GM21786 (cell line): ENCODE results near the gene CCL3.
"Not testable (repeated sequence)": the region's sequence is repeated elsewhere in the genome, so short reads cannot be mapped to it uniquely, and the experiment has no call there.

ENCODE experiments used
- ATAC-seq: cut with Tn5 transposase; IDR thresholded peaks from one replicate; pipeline ENCODE4 v1.9.1; 2021; ENCODE audit not compliant: unreplicated experiment

The CCL3 gene

DNA sequence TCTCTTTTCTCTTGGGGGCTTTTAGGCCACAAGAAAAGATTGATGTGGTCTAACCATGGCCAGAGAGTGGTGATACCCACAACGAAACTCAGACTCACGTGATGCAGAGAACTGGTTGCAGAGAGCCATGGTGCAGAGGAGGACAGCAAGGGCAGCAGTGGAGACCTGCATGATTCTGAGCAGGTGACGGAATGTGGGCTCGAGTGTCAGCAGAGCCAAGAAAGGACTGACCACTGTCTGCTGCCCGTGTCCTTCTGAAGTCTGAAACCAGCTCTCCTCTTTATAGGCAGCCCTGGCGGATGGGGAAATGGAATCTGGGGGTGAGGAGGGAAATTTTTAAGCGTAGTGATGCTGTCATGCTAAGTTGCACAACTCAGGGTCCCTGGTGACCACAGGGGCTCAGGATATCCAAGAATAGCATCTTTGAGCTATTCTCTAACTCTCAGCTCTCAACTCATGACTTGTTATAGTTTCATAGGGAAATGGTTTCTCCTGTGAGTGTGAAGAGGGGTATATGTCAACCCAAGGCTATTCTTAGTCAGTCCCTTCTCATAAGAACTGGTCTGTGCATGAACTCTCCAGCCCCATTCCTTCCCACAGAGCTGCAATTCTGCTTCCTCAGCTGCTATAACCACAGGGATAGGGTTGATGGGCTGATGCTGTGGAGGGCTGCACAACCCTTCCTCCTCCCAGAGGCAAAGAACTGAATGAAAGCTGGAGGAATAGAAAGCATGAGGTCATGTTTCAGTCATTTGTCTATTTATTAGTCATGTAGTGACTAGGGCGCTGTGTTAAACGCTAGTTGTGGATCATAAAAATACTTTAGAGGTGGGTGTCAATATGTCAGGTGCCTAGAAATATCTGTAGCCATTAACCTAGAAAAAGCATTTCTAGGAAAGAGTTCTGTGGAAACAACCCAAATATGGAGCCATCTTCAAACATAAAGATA is at the start of gene CCL3:
Gene CCL3 (minus strand): TSS at position 256 of the 949 bp plus-strand sequence. CDS start 85 bp downstream, at position 171.
- peak; percentile 65 for ATAC-seq

- ATAC-seq = no peak
These were observed 46.5 kb upstream of the CCL3 start for GRCh38 chr17:36136439-36136838.

- ATAC-seq = no peak
These were observed 46.1 kb upstream of the CCL3 start for GRCh38 chr17:36136036-36136435.

DNA sequence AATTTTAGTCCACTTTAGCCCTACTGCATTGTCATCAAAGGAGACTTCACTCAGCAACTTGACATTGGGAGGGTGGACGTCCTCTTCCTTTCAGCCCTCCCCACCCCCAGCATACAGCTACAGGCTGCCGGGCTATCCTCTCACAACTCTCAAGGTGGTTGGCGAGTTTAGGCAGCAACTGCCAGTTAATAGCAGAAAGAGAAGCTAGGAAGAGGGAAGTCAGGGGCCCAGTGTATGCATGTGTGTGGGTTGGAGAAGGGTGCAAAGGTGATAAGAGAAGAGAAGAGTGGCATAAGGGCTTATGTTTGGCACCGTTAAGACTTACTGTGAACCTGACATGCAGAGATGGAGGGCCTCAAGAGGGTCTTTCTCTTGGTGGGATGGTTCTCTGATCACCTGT is 45.5 kb upstream of the CCL3 start:
- no peak for ATAC-seq

GRCh38 chr17:36133602-36134236 is 43.8 kb upstream of the CCL3 start:
- ATAC-seq = no peak

DNA sequence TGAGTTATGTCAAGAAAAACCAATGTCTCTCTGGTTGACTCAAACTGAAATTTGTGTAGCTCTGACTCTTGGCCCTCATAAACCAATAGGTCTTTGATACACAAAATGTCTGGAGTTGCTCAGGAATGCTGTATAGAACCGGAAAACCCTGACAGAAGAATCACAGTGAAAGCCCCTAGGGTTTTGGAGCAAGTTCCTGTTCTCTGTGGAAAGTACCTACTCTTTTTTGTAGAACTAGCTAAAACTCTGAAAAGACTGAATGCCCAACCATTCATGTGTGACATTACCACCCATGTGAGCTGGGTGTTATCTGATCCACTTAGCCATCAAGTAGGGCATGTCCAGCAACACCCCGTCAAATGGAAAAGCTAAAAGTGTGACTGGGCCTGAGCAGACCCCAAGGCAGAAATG is 42.5 kb upstream of the CCL3 start:
- no peak for ATAC-seq

- ATAC-seq = no peak
These were observed 42.0 kb upstream of the CCL3 start for GRCh38 chr17:36131931-36132330.

- no peak for ATAC-seq
These were observed 41.5 kb upstream of the CCL3 start for GRCh38 chr17:36131421-36131820.

DNA sequence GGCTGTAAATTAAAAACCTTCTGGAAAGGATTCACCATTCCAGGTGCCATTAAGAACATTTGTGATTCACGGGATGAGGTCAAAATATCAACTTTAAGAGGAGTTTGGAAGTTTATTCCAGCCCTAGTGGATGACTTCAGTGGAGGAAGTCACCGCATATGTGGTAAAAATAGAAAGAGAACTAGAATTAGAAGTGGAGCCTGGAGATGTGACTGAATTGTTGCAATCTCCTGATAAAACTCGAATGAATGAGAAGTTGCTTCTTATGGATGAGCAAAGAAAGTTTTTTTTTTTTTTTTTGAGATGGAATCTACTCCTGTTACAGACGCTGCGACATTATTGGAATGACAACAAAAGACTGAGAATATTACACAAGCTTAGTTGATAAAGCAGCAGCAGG is 40.4 kb upstream of the CCL3 start:
- ATAC-seq = no peak

DNA sequence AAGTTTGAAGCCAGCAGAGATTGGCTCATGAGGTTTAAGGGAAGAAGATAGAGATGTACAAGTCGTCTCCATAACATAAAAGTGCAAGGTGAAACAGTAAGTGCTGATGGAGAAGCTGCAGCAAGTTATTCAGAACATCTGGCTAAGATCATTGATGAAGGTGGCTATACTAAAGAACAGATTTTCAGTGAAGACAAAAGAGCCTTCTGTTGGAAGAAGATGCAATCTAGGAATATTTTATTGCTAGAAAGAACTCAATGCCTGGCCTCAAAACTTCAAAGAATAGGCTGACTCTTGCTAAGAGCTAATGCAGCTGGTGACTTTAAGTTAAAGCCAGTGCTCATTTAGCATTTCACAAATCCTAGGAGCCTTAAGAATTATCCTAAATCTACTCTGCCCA is 39.7 kb upstream of the CCL3 start:
- no peak for ATAC-seq

GRCh38 chr17:36128411-36128978 is 38.6 kb upstream of the CCL3 start:
- no peak for ATAC-seq

DNA sequence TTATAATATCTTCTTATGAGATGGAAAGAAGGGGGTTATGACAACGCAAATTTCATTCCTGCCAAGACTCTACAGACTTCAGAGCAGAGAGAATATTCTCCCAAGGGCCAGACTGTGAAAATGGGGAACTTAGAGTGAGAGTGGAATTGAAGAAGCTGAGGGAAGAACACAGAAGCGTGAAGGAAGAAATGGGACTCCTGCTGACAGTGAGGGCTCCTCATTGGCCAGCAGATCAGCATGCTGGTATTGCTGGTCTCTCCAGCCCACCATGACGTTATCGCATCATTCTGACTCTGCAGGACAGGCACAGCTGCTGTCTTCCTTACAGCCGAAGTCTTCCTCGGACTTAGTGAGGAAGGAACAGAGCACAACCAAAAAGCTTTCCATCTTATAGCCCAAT is 38.0 kb upstream of the CCL3 start:
- ATAC-seq = no peak

GRCh38 chr17:36127199-36127893 is 37.4 kb upstream of the CCL3 start:
- peak; percentile 64 for ATAC-seq

- no peak for ATAC-seq
These were observed 35.2 kb upstream of the CCL3 start for GRCh38 chr17:36124879-36125824.

DNA sequence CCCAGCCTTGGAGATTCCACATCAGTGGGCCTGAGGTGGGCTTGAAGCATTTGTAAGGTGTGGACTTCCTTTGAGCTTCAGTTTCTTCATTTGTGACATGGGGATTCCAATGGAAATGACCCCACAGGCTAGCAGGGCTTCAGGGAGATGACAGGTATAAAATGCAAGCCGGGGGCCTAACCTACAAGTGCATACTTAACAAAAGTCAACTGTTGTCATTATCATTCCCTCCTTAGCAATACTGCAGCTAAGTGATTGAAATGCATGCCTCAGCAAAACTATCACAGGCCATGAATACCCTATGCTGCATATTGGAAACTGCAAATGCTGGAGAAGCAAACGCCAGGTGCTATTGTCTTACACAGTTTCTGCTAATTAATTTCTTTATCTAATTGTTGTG is 33.5 kb upstream of the CCL3 start:
- ATAC-seq = no peak

DNA sequence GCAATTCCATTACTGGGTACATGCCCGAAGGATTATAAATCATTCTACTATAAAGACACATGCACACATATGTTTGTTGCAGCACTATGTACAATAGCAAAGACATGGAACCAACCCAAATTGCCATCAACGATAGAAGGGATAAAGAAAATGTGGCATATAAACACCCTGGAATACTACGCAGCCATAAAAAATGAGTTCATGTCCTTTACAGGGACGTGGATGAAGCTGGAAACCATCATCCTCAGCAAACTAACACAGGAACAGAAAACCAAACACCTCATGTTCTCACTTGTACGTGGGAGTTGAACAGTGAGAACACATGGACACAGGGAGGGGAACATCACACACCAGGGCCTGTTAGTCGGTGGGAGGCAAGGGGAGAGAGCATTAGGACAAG is 31.2 kb upstream of the CCL3 start:
- ATAC-seq = not testable (repeated sequence)

- no peak for ATAC-seq
These were observed 30.3 kb upstream of the CCL3 start for GRCh38 chr17:36120221-36120620.

- ATAC-seq = no peak
These were observed 28.8 kb upstream of the CCL3 start for GRCh38 chr17:36118477-36119353.
